ENCODE results near the gene KLF12.

DNA sequence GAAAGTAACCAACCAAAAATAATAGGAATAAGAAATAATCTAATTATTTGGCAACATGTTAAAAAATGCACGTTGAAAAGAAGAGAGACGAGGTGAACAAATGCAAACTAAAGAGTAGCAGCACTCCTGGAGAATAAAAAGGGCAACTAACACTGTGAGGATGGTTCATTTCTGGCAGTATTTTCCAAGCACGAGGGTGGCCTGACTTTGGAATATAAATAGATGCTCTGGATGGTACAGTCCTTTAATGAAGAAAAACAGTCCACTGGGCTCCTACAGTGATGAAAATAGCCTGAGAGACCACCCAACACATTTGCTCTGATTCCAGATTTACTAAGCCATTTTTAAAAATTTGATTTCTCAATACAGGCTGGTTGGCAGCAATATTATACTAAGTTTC, 17.7 kb upstream of the KLF12 start:
- TF ChIP-seq, protein P1, sequence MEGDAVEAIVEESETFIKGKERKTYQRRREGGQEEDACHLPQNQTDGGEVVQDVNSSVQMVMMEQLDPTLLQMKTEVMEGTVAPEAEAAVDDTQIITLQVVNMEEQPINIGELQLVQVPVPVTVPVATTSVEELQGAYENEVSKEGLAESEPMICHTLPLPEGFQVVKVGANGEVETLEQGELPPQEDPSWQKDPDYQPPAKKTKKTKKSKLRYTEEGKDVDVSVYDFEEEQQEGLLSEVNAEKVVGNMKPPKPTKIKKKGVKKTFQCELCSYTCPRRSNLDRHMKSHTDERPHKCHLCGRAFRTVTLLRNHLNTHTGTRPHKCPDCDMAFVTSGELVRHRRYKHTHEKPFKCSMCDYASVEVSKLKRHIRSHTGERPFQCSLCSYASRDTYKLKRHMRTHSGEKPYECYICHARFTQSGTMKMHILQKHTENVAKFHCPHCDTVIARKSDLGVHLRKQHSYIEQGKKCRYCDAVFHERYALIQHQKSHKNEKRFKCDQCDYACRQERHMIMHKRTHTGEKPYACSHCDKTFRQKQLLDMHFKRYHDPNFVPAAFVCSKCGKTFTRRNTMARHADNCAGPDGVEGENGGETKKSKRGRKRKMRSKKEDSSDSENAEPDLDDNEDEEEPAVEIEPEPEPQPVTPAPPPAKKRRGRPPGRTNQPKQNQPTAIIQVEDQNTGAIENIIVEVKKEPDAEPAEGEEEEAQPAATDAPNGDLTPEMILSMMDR (IDR thresholded peaks at IDR 0.05) = no peak
- no peak for TF ChIP-seq EZH2phosphoT487 (IDR thresholded peaks at IDR 0.05)
